HepG2 (cell line): ENCODE data around the gene LMF2. TPM values are rescaled to one million over a fixed set of nuclear protein-coding genes. Genes with fewer than 3 reads are reported as not detected.
A peak's percentile ranks its signal among the peaks of the same experiment; 100 is the strongest.

Experiments
- ASH2L ChIP-seq: fragments of 300-600, 200-600 bp; sonication (generic); IDR thresholded peaks from 2 replicates; pipeline ENCODE4 v1.7.0; 2017; ENCODE audit warnings: low read depth, mild to moderate bottlenecking, moderate library complexity, mixed read lengths, low read length; ENCODE audit not compliant: insufficient read length
- CBX1 ChIP-seq: IDR thresholded peaks from one replicate; pipeline ENCODE4 v1.6.1; 2016; ENCODE audit warnings: antibody characterized with exemption, low read depth
- EHMT2 ChIP-seq: fragments of 200-600 bp; sonication (generic); IDR thresholded peaks from 2 replicates; pipeline ENCODE4 v1.7.0; 2017; ENCODE audit warnings: antibody characterized with exemption, low read depth, low read length, borderline replicate concordance
- GATAD2A ChIP-seq: IDR thresholded peaks from 2 replicates; pipeline ENCODE4 v1.6.1; 2016
- HNRNPUL1 ChIP-seq: fragments of 200-400 bp; formaldehyde crosslinking; IDR thresholded peaks from 2 replicates; pipeline ENCODE4 v1.6.1; 2017; ENCODE audit warnings: low read depth, mild to moderate bottlenecking, low read length, moderate library complexity
- KDM4B ChIP-seq: sonication (generic); formaldehyde crosslinking; IDR thresholded peaks from 2 replicates; pipeline ENCODE4 v1.4.0; 2020; ENCODE audit warnings: missing genetic modification reagents
- MLLT10 ChIP-seq: sonication (generic); formaldehyde crosslinking; IDR thresholded peaks from 2 replicates; pipeline ENCODE4 v1.4.0; 2020; ENCODE audit warnings: missing genetic modification reagents
- MTF2 ChIP-seq: sonication (generic); formaldehyde crosslinking; IDR thresholded peaks from 2 replicates; pipeline ENCODE4 v1.5.0; 2020; ENCODE audit warnings: missing genetic modification reagents, borderline replicate concordance
- NFATC3 ChIP-seq: sonication (generic); formaldehyde crosslinking; IDR thresholded peaks from 2 replicates; pipeline ENCODE4 v1.5.1; 2020; ENCODE audit warnings: mild to moderate bottlenecking, missing genetic modification reagents
- PRDM4 ChIP-seq: sonication (generic); formaldehyde crosslinking; IDR thresholded peaks from 2 replicates; pipeline ENCODE4 v1.9.0; 2021; ENCODE audit warnings: missing genetic modification reagents, borderline replicate concordance
- RARG ChIP-seq: sonication (generic); formaldehyde crosslinking; IDR thresholded peaks from 2 replicates; pipeline ENCODE4 v1.4.0; 2020; ENCODE audit warnings: low read depth, mild to moderate bottlenecking, missing genetic modification reagents
- SMARCE1 ChIP-seq: fragments of 450-650 bp; IDR thresholded peaks from 2 replicates; pipeline ENCODE4 v1.6.1; 2017; ENCODE audit warnings: borderline replicate concordance
- SP4 ChIP-seq: sonication (generic); formaldehyde crosslinking; IDR thresholded peaks from 2 replicates; pipeline ENCODE4 v1.8.1; 2023; ENCODE audit warnings: mild to moderate bottlenecking, missing genetic modification reagents
- ZNF343 ChIP-seq: sonication (generic); formaldehyde crosslinking; IDR thresholded peaks from 2 replicates; pipeline ENCODE4 v1.4.0; 2020; ENCODE audit warnings: mild to moderate bottlenecking, missing genetic modification reagents
- ZNF451 ChIP-seq: sonication (generic); formaldehyde crosslinking; IDR thresholded peaks from 2 replicates; pipeline ENCODE4 v1.5.0; 2020; ENCODE audit warnings: mild to moderate bottlenecking, missing genetic modification reagents
- ZNF589 ChIP-seq: sonication (generic); formaldehyde crosslinking; conservative IDR thresholded peaks from 2 replicates; pipeline ENCODE4 v1.8.0; 2022; ENCODE audit warnings: mild to moderate bottlenecking, moderate library complexity, missing genetic modification reagents
- ZNF773 ChIP-seq: sonication (generic); formaldehyde crosslinking; IDR thresholded peaks from 2 replicates; pipeline ENCODE4 v1.4.0; 2020; ENCODE audit warnings: missing genetic modification reagents, borderline replicate concordance
- ZSCAN29 ChIP-seq: sonication (generic); formaldehyde crosslinking; conservative IDR thresholded peaks from 2 replicates; pipeline ENCODE4 v1.4.0; 2020; ENCODE audit warnings: mild to moderate bottlenecking, missing genetic modification reagents
- ZXDC ChIP-seq: sonication (generic); formaldehyde crosslinking; IDR thresholded peaks from 2 replicates; pipeline ENCODE4 v1.5.0; 2020; ENCODE audit warnings: mild to moderate bottlenecking, missing genetic modification reagents
- polyA plus RNA-seq, 8 experiments: library from polyadenylated mRNA; depleted of rRNA in 3 of 8; stranded (reverse) in 7 of 8; unstranded in 1 of 8; fragments of >200 nt; fragmentation: Illumina TruSeq in 4 of 8; extraction: Trizol in 4 of 8; gene quantifications; 2 replicates each; pipeline versions ENCODE4 v1.2.1 to v1.2.3, GENCODE V29; 2011 to 2016; ENCODE audit warnings: low read depth in 4 of 8, missing spikeins in 1 of 8, mixed read lengths in 1 of 8; ENCODE audit not compliant: insufficient read depth in 1 of 8
- total RNA-seq, 5 experiments: library from RNA; depleted of rRNA; stranded (reverse); fragments of >200 nt; fragmentation: Illumina TruSeq; extraction: Trizol; gene quantifications; 2 replicates each; pipeline ENCODE4 v1.2.3, GENCODE V29; 2016; ENCODE audit warnings: low read depth in 1 of 5
- TF ChIP-seq, protein P1 (sequence below): sonication (generic); formaldehyde crosslinking; IDR thresholded peaks from 2 replicates; pipeline ENCODE4 v1.4.0; 2020; ENCODE audit warnings: missing genetic modification reagents, mild to moderate bottlenecking, borderline replicate concordance
- TF ChIP-seq, protein P2 (sequence below): sonication (generic); formaldehyde crosslinking; IDR thresholded peaks from 2 replicates; pipeline ENCODE4 v1.4.0; 2020; ENCODE audit warnings: missing genetic modification reagents

Gene LMF2
- total and polyA plus RNA-seq, 2 of the 13 experiments (the other 11 are each of a cell fraction or from before 2014, with no cell fraction given) = 23.3 to 30.6 TPM

GRCh38 chr22:50485221-50486131 is 22.0 kb downstream of the LMF2 start (continued):
- TF ChIP-seq MTF2 (CRISPR knock-in tag) (no peak), NFATC3 (CRISPR knock-in tag) (no peak), MLLT10 (CRISPR knock-in tag) (no peak), EHMT2 (no peak), ZXDC (CRISPR knock-in tag) (no peak), ZNF589 (peak; percentile 56; the same call in 1 of the 2 replicates), CBX1 (peak; percentile 6), KDM4B (CRISPR knock-in tag) (no peak), HNRNPUL1 (no peak), GATAD2A (CRISPR knock-in tag) (peak; percentile 87), ZSCAN29 (CRISPR knock-in tag) (no peak), RARG (CRISPR knock-in tag) (no peak), SMARCE1 (no peak), ZNF773 (no peak), PRDM4 (CRISPR knock-in tag) (no peak), ZNF451 (CRISPR knock-in tag) (no peak), ZNF343 (CRISPR knock-in tag) (no peak), ASH2L (no peak), SP4 (CRISPR knock-in tag) (peak; percentile 66; the same call in 1 of the 2 replicates)
- TF ChIP-seq, protein P1, sequence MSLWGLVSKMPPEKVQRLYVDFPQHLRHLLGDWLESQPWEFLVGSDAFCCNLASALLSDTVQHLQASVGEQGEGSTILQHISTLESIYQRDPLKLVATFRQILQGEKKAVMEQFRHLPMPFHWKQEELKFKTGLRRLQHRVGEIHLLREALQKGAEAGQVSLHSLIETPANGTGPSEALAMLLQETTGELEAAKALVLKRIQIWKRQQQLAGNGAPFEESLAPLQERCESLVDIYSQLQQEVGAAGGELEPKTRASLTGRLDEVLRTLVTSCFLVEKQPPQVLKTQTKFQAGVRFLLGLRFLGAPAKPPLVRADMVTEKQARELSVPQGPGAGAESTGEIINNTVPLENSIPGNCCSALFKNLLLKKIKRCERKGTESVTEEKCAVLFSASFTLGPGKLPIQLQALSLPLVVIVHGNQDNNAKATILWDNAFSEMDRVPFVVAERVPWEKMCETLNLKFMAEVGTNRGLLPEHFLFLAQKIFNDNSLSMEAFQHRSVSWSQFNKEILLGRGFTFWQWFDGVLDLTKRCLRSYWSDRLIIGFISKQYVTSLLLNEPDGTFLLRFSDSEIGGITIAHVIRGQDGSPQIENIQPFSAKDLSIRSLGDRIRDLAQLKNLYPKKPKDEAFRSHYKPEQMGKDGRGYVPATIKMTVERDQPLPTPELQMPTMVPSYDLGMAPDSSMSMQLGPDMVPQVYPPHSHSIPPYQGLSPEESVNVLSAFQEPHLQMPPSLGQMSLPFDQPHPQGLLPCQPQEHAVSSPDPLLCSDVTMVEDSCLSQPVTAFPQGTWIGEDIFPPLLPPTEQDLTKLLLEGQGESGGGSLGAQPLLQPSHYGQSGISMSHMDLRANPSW = no peak
- TF ChIP-seq, protein P2, sequence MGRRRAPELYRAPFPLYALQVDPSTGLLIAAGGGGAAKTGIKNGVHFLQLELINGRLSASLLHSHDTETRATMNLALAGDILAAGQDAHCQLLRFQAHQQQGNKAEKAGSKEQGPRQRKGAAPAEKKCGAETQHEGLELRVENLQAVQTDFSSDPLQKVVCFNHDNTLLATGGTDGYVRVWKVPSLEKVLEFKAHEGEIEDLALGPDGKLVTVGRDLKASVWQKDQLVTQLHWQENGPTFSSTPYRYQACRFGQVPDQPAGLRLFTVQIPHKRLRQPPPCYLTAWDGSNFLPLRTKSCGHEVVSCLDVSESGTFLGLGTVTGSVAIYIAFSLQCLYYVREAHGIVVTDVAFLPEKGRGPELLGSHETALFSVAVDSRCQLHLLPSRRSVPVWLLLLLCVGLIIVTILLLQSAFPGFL (CRISPR knock-in tag) = no peak
